ENCODE data around the gene TBCC.

Gene TBCC

GRCh38 chr6:42764911-42765648, 19.2 kb upstream of the TBCC start (continued):
- TF ChIP-seq ARNTL (CRISPR knock-in tag; IDR thresholded peaks at IDR 0.05; ENCODE audit: borderline replicate concordance, low read depth) (no peak), ZC3H10 (CRISPR knock-in tag; IDR thresholded peaks at IDR 0.05) (no peak), OSR1 (CRISPR knock-in tag; IDR thresholded peaks at IDR 0.05) (no peak), RARB (CRISPR knock-in tag; IDR thresholded peaks at IDR 0.05) (no peak), POU6F1 (CRISPR knock-in tag; IDR thresholded peaks at IDR 0.05; ENCODE audit: borderline replicate concordance, low read depth) (no peak)
- TF ChIP-seq, protein P1, sequence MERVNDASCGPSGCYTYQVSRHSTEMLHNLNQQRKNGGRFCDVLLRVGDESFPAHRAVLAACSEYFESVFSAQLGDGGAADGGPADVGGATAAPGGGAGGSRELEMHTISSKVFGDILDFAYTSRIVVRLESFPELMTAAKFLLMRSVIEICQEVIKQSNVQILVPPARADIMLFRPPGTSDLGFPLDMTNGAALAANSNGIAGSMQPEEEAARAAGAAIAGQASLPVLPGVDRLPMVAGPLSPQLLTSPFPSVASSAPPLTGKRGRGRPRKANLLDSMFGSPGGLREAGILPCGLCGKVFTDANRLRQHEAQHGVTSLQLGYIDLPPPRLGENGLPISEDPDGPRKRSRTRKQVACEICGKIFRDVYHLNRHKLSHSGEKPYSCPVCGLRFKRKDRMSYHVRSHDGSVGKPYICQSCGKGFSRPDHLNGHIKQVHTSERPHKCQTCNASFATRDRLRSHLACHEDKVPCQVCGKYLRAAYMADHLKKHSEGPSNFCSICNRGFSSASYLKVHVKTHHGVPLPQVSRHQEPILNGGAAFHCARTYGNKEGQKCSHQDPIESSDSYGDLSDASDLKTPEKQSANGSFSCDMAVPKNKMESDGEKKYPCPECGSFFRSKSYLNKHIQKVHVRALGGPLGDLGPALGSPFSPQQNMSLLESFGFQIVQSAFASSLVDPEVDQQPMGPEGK (CRISPR knock-in tag; IDR thresholded peaks at IDR 0.05; ENCODE audit: borderline replicate concordance) = no peak

DNA sequence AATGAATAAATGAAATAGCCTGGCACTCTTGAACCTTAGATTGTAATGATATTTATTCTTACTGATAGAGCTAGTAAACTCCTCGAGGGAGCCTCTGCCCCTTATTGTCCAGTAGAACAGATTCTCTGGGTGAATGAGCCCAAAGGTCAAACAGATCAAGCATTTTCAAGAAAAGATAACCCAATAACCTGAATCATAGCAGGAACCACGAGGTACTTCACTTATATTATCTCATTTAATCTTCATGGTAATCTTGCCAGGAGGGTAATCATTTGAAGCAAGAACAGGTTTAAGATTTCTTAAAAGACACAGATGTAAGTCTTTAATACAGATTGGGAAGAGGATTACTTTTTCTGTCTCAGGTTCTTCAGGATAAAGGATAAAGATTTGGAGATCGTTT, 17.0 kb upstream of the TBCC start:
- ATAC-seq = no peak
- no peak for TF ChIP-seq CREB5 (CRISPR knock-in tag; IDR thresholded peaks at IDR 0.05; ENCODE audit: low read depth)
- TF ChIP-seq POU6F1 (CRISPR knock-in tag; IDR thresholded peaks at IDR 0.05; ENCODE audit: borderline replicate concordance, low read depth) = no peak

- no peak for ATAC-seq
- TF ChIP-seq ESRRG (CRISPR knock-in tag; IDR thresholded peaks at IDR 0.05) = no peak
- no peak for TF ChIP-seq ISL1 (CRISPR knock-in tag; IDR thresholded peaks at IDR 0.05)
- no peak for TF ChIP-seq TSHZ2 (CRISPR knock-in tag; IDR thresholded peaks at IDR 0.05)
- TF ChIP-seq SNAI2 (CRISPR knock-in tag; IDR thresholded peaks at IDR 0.05) = no peak
- TF ChIP-seq GLIS3 (CRISPR knock-in tag; IDR thresholded peaks at IDR 0.05) = no peak
- TF ChIP-seq POU6F1 (CRISPR knock-in tag; IDR thresholded peaks at IDR 0.05; ENCODE audit: borderline replicate concordance, low read depth) = no peak
- no peak for TF ChIP-seq ZNF70 (CRISPR knock-in tag; IDR thresholded peaks at IDR 0.05)
- TF ChIP-seq, protein P1 (CRISPR knock-in tag; IDR thresholded peaks at IDR 0.05; ENCODE audit: borderline replicate concordance) = no peak
- TF ChIP-seq BACH2 (CRISPR knock-in tag; IDR thresholded peaks at IDR 0.05; ENCODE audit: borderline replicate concordance) = no peak
- TF ChIP-seq PPARA (CRISPR knock-in tag; IDR thresholded peaks at IDR 0.05; ENCODE audit: borderline replicate concordance) = no peak
- no peak for TF ChIP-seq CSRNP3 (CRISPR knock-in tag; IDR thresholded peaks at IDR 0.05)
- TF ChIP-seq TOX (CRISPR knock-in tag; IDR thresholded peaks at IDR 0.05; ENCODE audit: borderline replicate concordance) = no peak
- TF ChIP-seq ZNF8 (CRISPR knock-in tag; IDR thresholded peaks at IDR 0.05) = no peak
- TF ChIP-seq ZFP3 (CRISPR knock-in tag; IDR thresholded peaks at IDR 0.05) = no peak
- no peak for TF ChIP-seq ZC3H10 (CRISPR knock-in tag; IDR thresholded peaks at IDR 0.05)
Measured at GRCh38 chr6:42762426-42762859, 16.5 kb upstream of the TBCC start.
